ENCODE data around the gene MAGI1. TPM values are rescaled to one million over a fixed set of nuclear protein-coding genes. Genes with fewer than 3 reads are reported as not detected.

Gene MAGI1
- total RNA-seq, 1 donor from 2014 or later, result 18.7 TPM

GRCh38 chr3:65328148-65328547 lies 710.6 kb downstream of the MAGI1 start:
- Mint-ChIP-seq H3K4me1 (ENCODE audit: low read depth) (no peaks in the 10 kb centered on the region), H3K27ac (ENCODE audit: unreplicated experiment) (no peak overlapping the region), H3K9me3 (ENCODE audit: low read depth) (no peaks in the 10 kb centered on the region), H3K36me3 (ENCODE audit: low read depth) (no peaks in the 10 kb centered on the region), H3K4me3 (ENCODE audit: unreplicated experiment) (no peak overlapping the region), H3K27me3 (ENCODE audit: low read depth) (peaks cover 12% of the 10 kb centered on the region)
- TF ChIP-seq CTCF (IDR thresholded peaks at IDR 0.05), result no peak
- no peak for DNase-seq (ENCODE audit: low spot score)

- H3K4me3 Mint-ChIP-seq (ENCODE audit: unreplicated experiment), result no peak overlapping the region
- DNase-seq (ENCODE audit: low spot score), result no peak
- H3K4me1 Mint-ChIP-seq (ENCODE audit: low read depth), result no peaks in the 10 kb centered on the region
- H3K27ac Mint-ChIP-seq (ENCODE audit: unreplicated experiment), result no peak overlapping the region
- H3K27me3 Mint-ChIP-seq (ENCODE audit: low read depth), result peaks cover 12% of the 10 kb centered on the region
- no peaks in the 10 kb centered on the region for H3K36me3 Mint-ChIP-seq (ENCODE audit: low read depth)
- H3K9me3 Mint-ChIP-seq (ENCODE audit: low read depth), result no peaks in the 10 kb centered on the region
- no peak for TF ChIP-seq CTCF (IDR thresholded peaks at IDR 0.05)
Observed at GRCh38 chr3:65326574-65326973, 712.1 kb downstream of the MAGI1 start.

- peaks cover 8% of the 10 kb centered on the region for H3K27me3 Mint-ChIP-seq (ENCODE audit: low read depth)
- no peak for DNase-seq (ENCODE audit: low spot score)
- H3K4me3 Mint-ChIP-seq (ENCODE audit: unreplicated experiment), result no peak overlapping the region
- no peak for TF ChIP-seq CTCF (IDR thresholded peaks at IDR 0.05)
- no peak overlapping the region for H3K27ac Mint-ChIP-seq (ENCODE audit: unreplicated experiment)
- no peaks in the 10 kb centered on the region for H3K36me3 Mint-ChIP-seq (ENCODE audit: low read depth)
- no peaks in the 10 kb centered on the region for H3K4me1 Mint-ChIP-seq (ENCODE audit: low read depth)
- peaks cover 8% of the 10 kb centered on the region for H3K9me3 Mint-ChIP-seq (ENCODE audit: low read depth)
Observed at GRCh38 chr3:65322910-65323309, 715.8 kb downstream of the MAGI1 start.

- Mint-ChIP-seq H3K36me3 (ENCODE audit: low read depth) (no peaks in the 10 kb centered on the region), H3K4me3 (ENCODE audit: unreplicated experiment) (no peak overlapping the region)
Observed at GRCh38 chr3:65318231-65318630, 720.5 kb downstream of the MAGI1 start.

GRCh38 chr3:65314916-65315315 lies 723.8 kb downstream of the MAGI1 start:
- Mint-ChIP-seq H3K4me1 (ENCODE audit: low read depth) (no peaks in the 10 kb centered on the region), H3K9me3 (ENCODE audit: low read depth) (peaks cover 10% of the 10 kb centered on the region), H3K36me3 (ENCODE audit: low read depth) (no peaks in the 10 kb centered on the region), H3K27ac (ENCODE audit: unreplicated experiment) (no peak overlapping the region), H3K27me3 (ENCODE audit: low read depth) (peaks cover 4% of the 10 kb centered on the region), H3K4me3 (ENCODE audit: unreplicated experiment) (no peak overlapping the region)
- no peak for DNase-seq (ENCODE audit: low spot score)
- no peak for TF ChIP-seq CTCF (IDR thresholded peaks at IDR 0.05)

More at GRCh38 chr3:65318231-65318630, 720.5 kb downstream of the MAGI1 start:
- no peaks in the 10 kb centered on the region for H3K4me1 Mint-ChIP-seq (ENCODE audit: low read depth)
- H3K9me3 Mint-ChIP-seq (ENCODE audit: low read depth), result peaks cover 17% of the 10 kb centered on the region
- no peaks in the 10 kb centered on the region for H3K27me3 Mint-ChIP-seq (ENCODE audit: low read depth)
- no peak for TF ChIP-seq CTCF (IDR thresholded peaks at IDR 0.05)
- DNase-seq (ENCODE audit: low spot score), result no peak
- no peak overlapping the region for H3K27ac Mint-ChIP-seq (ENCODE audit: unreplicated experiment)
